Nephron progenitor cell (in vitro differentiated cells): ENCODE results near the gene TBC1D7.
A peak's percentile ranks its signal among the peaks of the same experiment; 100 is the strongest.

Source experiments
- DNase-seq: peaks from one replicate; pipeline ENCODE4 v3.0.0; 2021
- H3K27ac Mint-ChIP-seq: 2 replicates; pipeline ENCODE4 v1.8.0; 2021; ENCODE audit warnings: mild to moderate bottlenecking, moderate library complexity, mixed read lengths
- H3K27me3 Mint-ChIP-seq: 2 replicates; pipeline ENCODE4 v1.8.0; 2021; ENCODE audit warnings: mild to moderate bottlenecking, low read depth, mixed read lengths; ENCODE audit not compliant: poor library complexity
- H3K36me3 Mint-ChIP-seq: 2 replicates; pipeline ENCODE4 v1.8.0; 2021; ENCODE audit warnings: low read depth, mixed read lengths
- H3K4me1 Mint-ChIP-seq: 2 replicates; pipeline ENCODE4 v1.8.0; 2021; ENCODE audit warnings: mixed read lengths
- H3K4me3 Mint-ChIP-seq: 2 replicates; pipeline ENCODE4 v1.8.0; 2021; ENCODE audit warnings: mild to moderate bottlenecking, moderate library complexity, mixed read lengths
- H3K9me3 Mint-ChIP-seq: 2 replicates; pipeline ENCODE4 v1.8.0; 2021; ENCODE audit warnings: mild to moderate bottlenecking, moderate library complexity, mixed read lengths
- CTCF ChIP-seq: fragments of 200-600 bp; sonication (generic); IDR thresholded peaks from 2 replicates; pipeline ENCODE4 v1.5.0; 2021; ENCODE audit warnings: antibody characterized with exemption

The TBC1D7 gene

GRCh38 chr6:13355043-13355945 lies 27.0 kb upstream of the TBC1D7 start:
- H3K36me3 Mint-ChIP-seq, result no peaks in the 10 kb centered on the region

GRCh38 chr6:13354331-13355042 lies 26.1 kb upstream of the TBC1D7 start:
- no peak for TF ChIP-seq CTCF
- Mint-ChIP-seq H3K36me3 (no peaks in the 10 kb centered on the region), H3K9me3 (peaks cover 4% of the 10 kb centered on the region), H3K4me3 (no peak overlapping the region), H3K27me3 (peaks cover 7% of the 10 kb centered on the region), H3K27ac (no peak overlapping the region), H3K4me1 (peaks cover 47% of the 10 kb centered on the region)
- no peak for DNase-seq

More at GRCh38 chr6:13355043-13355945, 27.0 kb upstream of the TBC1D7 start:
- TF ChIP-seq CTCF, result no peak
- Mint-ChIP-seq H3K27me3 (peaks cover 7% of the 10 kb centered on the region), H3K9me3 (peaks cover 4% of the 10 kb centered on the region), H3K4me3 (no peak overlapping the region), H3K27ac (no peak overlapping the region), H3K4me1 (peaks cover 45% of the 10 kb centered on the region)
- DNase-seq, result no peak

DNA sequence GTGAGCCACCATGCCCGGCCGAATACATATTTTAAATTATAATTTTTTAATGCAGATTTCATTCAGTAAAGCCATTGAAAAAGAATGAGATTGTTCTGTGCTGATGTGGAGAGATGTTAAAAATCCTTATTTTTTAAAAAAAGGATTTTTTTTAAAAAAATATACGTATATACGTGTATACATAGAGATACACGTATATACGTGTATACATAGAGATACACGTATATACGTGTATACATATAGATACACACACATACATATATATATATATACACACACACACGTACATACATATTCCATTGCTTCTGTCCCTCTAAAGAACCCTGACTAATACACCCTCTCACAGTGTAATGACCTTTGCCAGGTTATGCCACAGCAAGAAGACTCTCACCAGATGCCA lies 23.8 kb upstream of the TBC1D7 start:
- Mint-ChIP-seq H3K4me1 (peaks cover 50% of the 10 kb centered on the region), H3K4me3 (no peak overlapping the region), H3K27ac (no peak overlapping the region), H3K9me3 (peaks cover 4% of the 10 kb centered on the region), H3K36me3 (no peaks in the 10 kb centered on the region), H3K27me3 (peaks cover 7% of the 10 kb centered on the region)
- DNase-seq, result no peak
- no peak for TF ChIP-seq CTCF

DNA sequence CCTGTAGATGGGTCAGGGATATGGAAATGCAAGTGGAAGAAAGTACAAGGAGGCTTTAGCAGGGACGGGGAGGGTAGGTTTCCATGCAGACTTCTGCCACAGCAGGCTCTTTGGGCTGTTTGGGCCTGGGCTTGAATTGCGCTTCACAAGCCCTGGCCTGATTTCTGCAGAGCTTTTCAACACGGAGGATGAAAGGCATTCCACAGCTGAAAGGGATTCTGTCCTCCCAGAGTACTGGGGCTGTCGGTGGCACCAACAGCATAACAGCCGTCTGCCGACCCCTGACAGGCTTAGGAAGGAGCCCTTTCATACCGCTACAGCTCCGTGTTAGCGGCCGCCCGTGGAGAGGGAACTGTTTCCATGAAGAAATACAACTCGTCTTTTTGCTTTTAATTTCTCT lies 22.9 kb upstream of the TBC1D7 start:
- Mint-ChIP-seq H3K4me3 (no peak overlapping the region), H3K36me3 (no peaks in the 10 kb centered on the region), H3K4me1 (peaks cover 46% of the 10 kb centered on the region), H3K9me3 (peaks cover 4% of the 10 kb centered on the region), H3K27me3 (peaks cover 7% of the 10 kb centered on the region), H3K27ac (peak overlapping the region; percentile 68)
- no peak for TF ChIP-seq CTCF
- DNase-seq, result no peak

DNA sequence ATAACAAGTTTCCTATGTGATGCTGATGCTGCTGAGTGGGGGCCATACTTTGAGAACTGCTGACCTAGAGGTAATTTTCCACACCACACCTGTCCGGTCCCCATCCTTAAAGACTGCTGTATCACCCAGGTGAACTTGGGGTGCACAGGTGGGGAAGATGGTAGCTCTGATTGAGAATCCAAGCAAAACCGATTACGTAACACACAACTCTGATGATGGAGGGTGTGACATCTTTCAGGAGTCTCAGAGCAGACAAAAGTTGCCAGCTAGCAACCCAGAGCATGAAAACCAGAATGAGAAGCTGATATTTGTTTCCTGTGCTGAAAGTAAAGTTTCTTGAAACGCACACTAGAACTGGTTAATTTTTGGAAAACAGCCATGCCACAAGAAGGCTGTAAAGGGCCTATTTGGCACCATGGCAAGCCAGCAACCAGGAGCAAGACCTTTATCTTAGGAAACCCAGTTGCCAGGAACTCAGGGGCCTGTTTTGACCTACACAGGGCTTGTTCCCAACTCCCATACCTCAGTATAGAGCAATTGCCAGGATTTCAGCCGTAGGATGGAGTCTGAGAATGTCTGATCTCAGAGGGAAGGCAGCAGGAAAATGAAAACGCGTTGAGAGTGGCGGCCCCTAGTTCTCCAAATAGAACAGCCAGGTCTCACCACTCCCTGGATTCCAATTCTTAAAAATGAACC lies 21.6 kb upstream of the TBC1D7 start:
- no peak for TF ChIP-seq CTCF
- H3K27me3 Mint-ChIP-seq, result peaks cover 7% of the 10 kb centered on the region
- peaks cover 7% of the 10 kb centered on the region for H3K9me3 Mint-ChIP-seq
- H3K36me3 Mint-ChIP-seq, result no peaks in the 10 kb centered on the region
- no peak overlapping the region for H3K27ac Mint-ChIP-seq
- peaks cover 46% of the 10 kb centered on the region for H3K4me1 Mint-ChIP-seq
- no peak overlapping the region for H3K4me3 Mint-ChIP-seq
- DNase-seq, result no peak
